Liver (tissue), 3 donors: ENCODE measurements around the gene CD160.

Source experiments
- CTCF ChIP-seq: fragments of 150-350 bp; IDR thresholded peaks from 2 replicates; pipeline ENCODE4 v1.5.1; 2017; ENCODE audit warnings: improper control_type of control experiment, low read depth, low read length; ENCODE audit not compliant: missing input control
- JUND ChIP-seq, 2 donors: IDR thresholded peaks; 2 replicates each; pipeline ENCODE4 v1.6.1; 2016; ENCODE audit warnings: antibody characterized with exemption in 2 of 2
- MAX ChIP-seq: IDR thresholded peaks from 2 replicates; pipeline ENCODE4 v1.6.1; 2016; ENCODE audit warnings: antibody characterized with exemption
- RAD21 ChIP-seq, 2 donors: IDR thresholded peaks; 2 replicates each; pipeline ENCODE4 v1.6.1; 2016; ENCODE audit warnings: antibody characterized with exemption in 2 of 2, mild to moderate bottlenecking in 2 of 2
- RXRA ChIP-seq, 2 donors: IDR thresholded peaks; 2 replicates each; pipeline ENCODE4 v1.6.1; 2017 to 2018; ENCODE audit warnings: antibody characterized with exemption in 2 of 2, mild to moderate bottlenecking in 1 of 2
- SP1 ChIP-seq: IDR thresholded peaks from 2 replicates; pipeline ENCODE4 v1.6.1; 2018; ENCODE audit warnings: antibody characterized with exemption, mild to moderate bottlenecking
- TAF1 ChIP-seq: conservative IDR thresholded peaks from 2 replicates; pipeline ENCODE4 v1.6.1; 2016; ENCODE audit warnings: antibody characterized with exemption, mild to moderate bottlenecking
- YY1 ChIP-seq: IDR thresholded peaks from 2 replicates; pipeline ENCODE4 v1.6.1; 2016; ENCODE audit warnings: antibody characterized with exemption, mild to moderate bottlenecking
- TF ChIP-seq, protein P1 (sequence below): IDR thresholded peaks from 2 replicates; pipeline ENCODE4 v1.6.1; 2016; ENCODE audit warnings: antibody characterized with exemption, mild to moderate bottlenecking
- TF ChIP-seq, protein P2 (sequence below): IDR thresholded peaks from 2 replicates; pipeline ENCODE4 v1.6.1; 2016; ENCODE audit warnings: antibody characterized with exemption
- donor health status: healthy.
- donor health status: healthy.

DNA sequence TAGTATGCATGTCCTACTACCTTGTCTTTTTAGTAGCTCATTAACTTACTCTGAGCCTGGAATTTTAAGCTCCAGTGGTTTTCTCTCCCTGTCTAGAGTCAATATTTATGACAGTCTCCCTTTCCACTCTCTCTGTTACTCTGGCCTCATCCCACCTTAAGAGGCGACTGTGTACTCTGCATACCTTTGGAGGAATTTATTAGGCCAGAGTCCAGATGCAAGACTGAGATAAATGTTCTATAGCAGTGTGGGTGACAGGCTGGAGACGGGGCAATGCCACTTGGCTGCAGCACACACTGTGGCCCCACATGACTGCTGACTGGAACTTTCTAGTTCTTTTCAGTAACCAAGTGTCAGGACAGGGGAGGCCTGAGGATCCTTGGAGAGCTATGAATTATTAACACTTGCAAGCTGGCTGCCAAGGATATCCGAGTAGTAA is 8.1 kb upstream of the CD160 start:
- TF ChIP-seq SP1: peak; percentile 60
- TF ChIP-seq TAF1: no peak
- no peak for TF ChIP-seq CTCF
- peak; percentile 47 to 48 for TF ChIP-seq RXRA (IDR thresholded peaks at IDR 0.05)
- TF ChIP-seq, protein P1, sequence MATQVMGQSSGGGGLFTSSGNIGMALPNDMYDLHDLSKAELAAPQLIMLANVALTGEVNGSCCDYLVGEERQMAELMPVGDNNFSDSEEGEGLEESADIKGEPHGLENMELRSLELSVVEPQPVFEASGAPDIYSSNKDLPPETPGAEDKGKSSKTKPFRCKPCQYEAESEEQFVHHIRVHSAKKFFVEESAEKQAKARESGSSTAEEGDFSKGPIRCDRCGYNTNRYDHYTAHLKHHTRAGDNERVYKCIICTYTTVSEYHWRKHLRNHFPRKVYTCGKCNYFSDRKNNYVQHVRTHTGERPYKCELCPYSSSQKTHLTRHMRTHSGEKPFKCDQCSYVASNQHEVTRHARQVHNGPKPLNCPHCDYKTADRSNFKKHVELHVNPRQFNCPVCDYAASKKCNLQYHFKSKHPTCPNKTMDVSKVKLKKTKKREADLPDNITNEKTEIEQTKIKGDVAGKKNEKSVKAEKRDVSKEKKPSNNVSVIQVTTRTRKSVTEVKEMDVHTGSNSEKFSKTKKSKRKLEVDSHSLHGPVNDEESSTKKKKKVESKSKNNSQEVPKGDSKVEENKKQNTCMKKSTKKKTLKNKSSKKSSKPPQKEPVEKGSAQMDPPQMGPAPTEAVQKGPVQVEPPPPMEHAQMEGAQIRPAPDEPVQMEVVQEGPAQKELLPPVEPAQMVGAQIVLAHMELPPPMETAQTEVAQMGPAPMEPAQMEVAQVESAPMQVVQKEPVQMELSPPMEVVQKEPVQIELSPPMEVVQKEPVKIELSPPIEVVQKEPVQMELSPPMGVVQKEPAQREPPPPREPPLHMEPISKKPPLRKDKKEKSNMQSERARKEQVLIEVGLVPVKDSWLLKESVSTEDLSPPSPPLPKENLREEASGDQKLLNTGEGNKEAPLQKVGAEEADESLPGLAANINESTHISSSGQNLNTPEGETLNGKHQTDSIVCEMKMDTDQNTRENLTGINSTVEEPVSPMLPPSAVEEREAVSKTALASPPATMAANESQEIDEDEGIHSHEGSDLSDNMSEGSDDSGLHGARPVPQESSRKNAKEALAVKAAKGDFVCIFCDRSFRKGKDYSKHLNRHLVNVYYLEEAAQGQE: no peak
- peak in 1 of 2 donors; percentile 48 for TF ChIP-seq JUND (IDR thresholded peaks at IDR 0.05)
- no peak for TF ChIP-seq RAD21 (IDR thresholded peaks at IDR 0.05)
- TF ChIP-seq YY1: no peak
- peak; percentile 48 for TF ChIP-seq MAX
- TF ChIP-seq, protein P2, sequence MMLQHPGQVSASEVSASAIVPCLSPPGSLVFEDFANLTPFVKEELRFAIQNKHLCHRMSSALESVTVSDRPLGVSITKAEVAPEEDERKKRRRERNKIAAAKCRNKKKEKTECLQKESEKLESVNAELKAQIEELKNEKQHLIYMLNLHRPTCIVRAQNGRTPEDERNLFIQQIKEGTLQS: no peak
